Activated CD8-positive, alpha-beta T cell treated with anti-CD3 and anti-CD28 coated beads, Interleukin-2, amount 10 ng/mL, durations not matched to agents 7 days and 5 days (primary cell): Measurements from ENCODE around the gene RNU1-3. TPM values are rescaled to one million over a fixed set of nuclear protein-coding genes. Genes with fewer than 3 reads are reported as not detected.
"Not testable (repeated sequence)": the region's sequence is repeated elsewhere in the genome, so short reads cannot be mapped to it uniquely, and the experiment has no call there.

Source experiments
- ATAC-seq: fragments of 150-1000 bp; cut with Tn5 transposase; one replicate; pipeline ENCODE4 v1.10.0; 2021; ENCODE audit warnings: moderate library complexity
- CTCF ChIA-PET: fragments of 350-600 bp; sonication (Branson Sonifier 250); formaldehyde crosslinking; loops from one replicate; lab custom pipeline; 2021; ENCODE audit warnings: antibody characterized with exemption; lab: Charles Lee
- POLR2A ChIA-PET: fragments of 350-600 bp; sonication (Branson Sonifier 250); formaldehyde crosslinking; loops from one replicate; lab custom pipeline; 2021; ENCODE audit warnings: antibody characterized with exemption; lab: Charles Lee
- DNase-seq: peaks from one replicate; pipeline ENCODE4 v3.0.0-alpha.2; 2020
- H3K27ac Mint-ChIP-seq: one replicate; pipeline ENCODE4 v1.8.0; 2021; ENCODE audit warnings: mild to moderate bottlenecking, mixed read lengths
- H3K27me3 Mint-ChIP-seq: one replicate; pipeline ENCODE4 v1.8.0; 2021; ENCODE audit warnings: low read depth, mixed read lengths
- H3K36me3 Mint-ChIP-seq: one replicate; pipeline ENCODE4 v1.8.0; 2021; ENCODE audit warnings: low read depth, mixed read lengths
- H3K4me1 Mint-ChIP-seq: one replicate; pipeline ENCODE4 v1.8.0; 2021; ENCODE audit warnings: low read depth, mixed read lengths
- H3K4me3 Mint-ChIP-seq: one replicate; pipeline ENCODE4 v1.8.0; 2021; ENCODE audit warnings: mild to moderate bottlenecking, mixed read lengths
- H3K9me3 Mint-ChIP-seq: one replicate; pipeline ENCODE4 v1.8.0; 2022; ENCODE audit warnings: mixed read lengths; ENCODE audit not compliant: insufficient read depth
- total RNA-seq, 2 experiments: library from RNA; stranded (reverse); gene quantifications; one replicate each; pipeline ENCODE4 v1.2.3, GENCODE V29; 2021

The RNU1-3 gene
- total RNA-seq, 2 experiments from 2014 or later, result 1,730 to 2,232 TPM

DNA sequence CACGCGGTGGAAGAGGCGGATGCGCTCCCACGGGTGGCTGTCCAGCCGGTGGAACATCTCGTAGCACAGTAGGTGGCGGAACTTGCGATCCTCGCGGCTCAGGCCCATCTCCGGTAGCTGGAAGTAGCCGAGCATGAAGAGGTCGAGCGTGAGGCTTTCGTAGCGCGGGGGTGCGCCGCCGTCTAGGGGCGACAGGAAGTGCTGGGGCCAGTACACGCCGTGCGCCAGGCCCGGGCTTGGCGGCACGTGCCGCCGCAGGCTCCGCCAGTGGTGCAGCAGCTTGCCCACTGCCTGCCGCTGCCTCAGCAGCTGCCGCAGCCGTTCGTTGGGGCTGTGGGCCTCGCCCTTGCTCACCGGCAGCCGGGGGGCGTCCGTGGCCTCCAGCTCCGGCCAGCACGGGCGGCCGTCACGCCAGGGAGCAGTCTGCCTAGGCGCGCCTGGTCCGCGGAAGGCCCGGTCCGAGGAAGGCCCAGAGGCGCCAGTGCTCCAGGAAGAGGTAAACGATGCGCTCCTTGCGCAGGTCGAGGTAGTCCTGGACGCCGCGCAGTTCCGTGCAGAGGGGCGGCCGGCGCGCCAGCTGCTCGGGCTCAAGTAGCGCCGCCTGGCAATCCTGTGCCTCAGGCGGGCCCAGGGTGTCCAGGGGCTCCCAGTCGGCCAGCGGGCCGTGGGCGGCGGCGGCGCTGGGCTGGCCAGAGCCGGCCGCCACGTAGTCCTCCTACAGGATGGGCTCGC, 26.1 kb upstream of the RNU1-3 start:
- ATAC-seq, H3K9me3 Mint-ChIP-seq, DNase-seq, H3K4me3 Mint-ChIP-seq, H3K4me1 Mint-ChIP-seq, H3K36me3 Mint-ChIP-seq, H3K27me3 Mint-ChIP-seq, H3K27ac Mint-ChIP-seq: not testable (repeated sequence)
- POLR2A ChIA-PET, result interaction anchor here (0.8 kb wide), 1 partner anchor 14 kb away, joined by 3 read pairs; no protein-coding TSS in a partner anchor
- CTCF ChIA-PET, result interaction anchor here (0.6 to 1.0 kb wide), 2 partner anchors 9 to 12 kb away, joined by 3 read pairs; no protein-coding TSS in a partner anchor

- POLR2A ChIA-PET, H3K27me3 Mint-ChIP-seq, ATAC-seq, H3K9me3 Mint-ChIP-seq, H3K36me3 Mint-ChIP-seq, H3K4me1 Mint-ChIP-seq, H3K4me3 Mint-ChIP-seq, H3K27ac Mint-ChIP-seq, DNase-seq: not testable (repeated sequence)
- CTCF ChIA-PET, result interaction anchor here (1.0 kb wide), 1 partner anchor 10 kb away, joined by 3 read pairs; no protein-coding TSS in a partner anchor
These were observed 25.5 kb upstream of the RNU1-3 start for GRCh38 chr1:16692283-16692682.

GRCh38 chr1:16690971-16691682, 24.4 kb upstream of the RNU1-3 start:
- H3K4me3 Mint-ChIP-seq, DNase-seq, POLR2A ChIA-PET, CTCF ChIA-PET, H3K4me1 Mint-ChIP-seq, H3K9me3 Mint-ChIP-seq, H3K27me3 Mint-ChIP-seq, H3K27ac Mint-ChIP-seq, ATAC-seq, H3K36me3 Mint-ChIP-seq: not testable (repeated sequence)

GRCh38 chr1:16687132-16687800, 20.5 kb upstream of the RNU1-3 start:
- H3K27ac Mint-ChIP-seq, H3K4me1 Mint-ChIP-seq, CTCF ChIA-PET, H3K4me3 Mint-ChIP-seq, DNase-seq, ATAC-seq, H3K27me3 Mint-ChIP-seq, H3K36me3 Mint-ChIP-seq, H3K9me3 Mint-ChIP-seq, POLR2A ChIA-PET: not testable (repeated sequence)

DNA sequence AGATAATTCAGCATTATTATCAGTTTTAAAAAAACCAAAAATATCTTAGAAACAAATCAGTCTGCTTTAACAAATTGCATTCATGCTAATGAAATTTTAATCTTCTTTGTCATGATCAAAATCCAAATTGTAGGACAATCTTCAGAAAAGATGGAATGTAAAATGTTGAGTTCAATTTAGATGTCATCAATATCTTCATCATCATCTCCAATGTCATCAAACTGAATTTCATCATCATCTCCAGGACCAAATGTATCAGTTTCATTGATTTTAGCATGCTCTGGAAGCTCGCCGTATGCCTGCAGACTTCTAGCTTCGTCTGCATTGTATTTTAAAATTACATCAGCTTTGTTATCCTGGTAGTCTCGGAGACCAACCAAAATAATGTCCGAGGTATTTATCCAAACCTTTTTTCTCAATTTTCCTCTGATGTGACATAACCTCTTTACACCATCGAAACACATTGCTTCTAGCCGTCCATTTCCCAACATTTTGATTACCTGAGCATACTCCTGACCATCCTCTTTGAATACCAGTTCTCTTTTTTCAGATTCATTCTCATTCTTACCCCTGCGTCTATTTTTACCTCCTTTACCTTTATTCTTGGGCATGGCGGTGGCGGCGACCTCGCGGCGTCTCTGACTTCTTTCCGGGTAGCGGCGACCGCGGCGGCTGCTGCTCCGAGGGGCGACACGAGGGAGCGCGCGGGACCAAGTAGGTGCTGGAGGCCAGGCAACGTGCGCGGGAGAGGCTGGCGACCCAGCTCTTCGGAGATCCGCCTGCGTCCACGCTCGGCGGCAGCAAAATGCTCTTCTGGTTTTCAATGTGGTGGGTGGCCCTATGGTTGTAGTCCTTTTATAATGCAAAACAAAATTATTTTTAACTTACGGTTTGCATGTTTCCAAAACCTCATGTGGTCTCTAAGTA, 19.0 kb upstream of the RNU1-3 start:
- CTCF ChIA-PET, H3K36me3 Mint-ChIP-seq, H3K27ac Mint-ChIP-seq, DNase-seq, H3K4me1 Mint-ChIP-seq, H3K27me3 Mint-ChIP-seq, H3K9me3 Mint-ChIP-seq, H3K4me3 Mint-ChIP-seq: not testable (repeated sequence)
- peak; percentile 60 for ATAC-seq
- POLR2A ChIA-PET, result interaction anchor here (0.7 kb wide), 1 partner anchor 655 kb away, joined by 3 read pairs; no protein-coding TSS in a partner anchor

- peaks cover 12% of the 10 kb centered on the region for H3K27me3 Mint-ChIP-seq
- CTCF ChIA-PET, H3K36me3 Mint-ChIP-seq: not testable (repeated sequence)
These were observed 18.1 kb upstream of the RNU1-3 start for GRCh38 chr1:16684738-16685337.

GRCh38 chr1:16684152-16684551, 17.4 kb upstream of the RNU1-3 start:
- POLR2A ChIA-PET, H3K4me1 Mint-ChIP-seq, ATAC-seq, DNase-seq, H3K27ac Mint-ChIP-seq, CTCF ChIA-PET, H3K36me3 Mint-ChIP-seq, H3K9me3 Mint-ChIP-seq, H3K4me3 Mint-ChIP-seq: not testable (repeated sequence)
- peaks cover 15% of the 10 kb centered on the region for H3K27me3 Mint-ChIP-seq

More at GRCh38 chr1:16684738-16685337, 18.1 kb upstream of the RNU1-3 start:
- POLR2A ChIA-PET, ATAC-seq, H3K27ac Mint-ChIP-seq, H3K4me1 Mint-ChIP-seq, H3K4me3 Mint-ChIP-seq, DNase-seq, H3K9me3 Mint-ChIP-seq: not testable (repeated sequence)

DNA sequence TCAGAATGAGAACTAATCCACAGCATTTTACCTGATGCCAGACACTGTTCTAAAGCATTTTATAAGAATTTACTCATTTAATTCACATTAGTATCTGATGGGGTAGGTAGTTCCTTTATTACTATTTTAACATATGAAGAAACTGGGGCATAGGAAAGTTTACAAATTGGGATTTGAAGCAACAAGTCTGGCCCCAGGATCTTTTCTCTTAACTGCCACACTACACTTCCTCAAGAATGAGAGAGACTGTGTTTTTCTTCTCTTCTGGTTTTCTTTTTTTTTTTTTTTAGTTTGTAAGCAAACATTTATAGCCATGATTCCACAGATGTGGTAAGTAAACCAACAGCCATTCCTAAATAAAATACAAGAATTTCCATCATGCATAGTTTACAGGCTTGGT, 16.1 kb upstream of the RNU1-3 start:
- POLR2A ChIA-PET, CTCF ChIA-PET, H3K27ac Mint-ChIP-seq, DNase-seq, H3K4me3 Mint-ChIP-seq, H3K4me1 Mint-ChIP-seq, H3K36me3 Mint-ChIP-seq, H3K9me3 Mint-ChIP-seq, ATAC-seq: not testable (repeated sequence)
- H3K27me3 Mint-ChIP-seq, result peaks cover 28% of the 10 kb centered on the region

DNA sequence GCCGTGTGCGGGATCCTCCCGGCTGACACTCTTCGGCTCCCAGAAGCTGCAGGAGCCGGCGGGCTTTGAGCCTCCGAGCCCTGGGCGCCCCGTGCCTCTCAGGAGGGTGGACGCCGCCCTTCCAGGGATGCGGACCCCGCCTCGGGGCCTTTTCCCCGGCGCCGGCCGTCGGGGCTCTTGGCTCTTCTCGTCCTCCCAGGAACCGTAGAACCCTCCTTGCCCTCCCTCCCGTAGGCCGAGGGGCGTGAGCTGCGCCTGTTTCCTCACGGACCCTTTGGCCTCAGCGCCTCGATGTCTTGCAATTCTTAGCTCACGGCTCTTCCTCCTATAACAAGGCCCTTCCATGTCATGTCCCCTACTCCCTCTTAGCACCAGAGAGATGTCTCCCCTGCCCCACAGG, 13.6 kb upstream of the RNU1-3 start:
- peaks cover 20% of the 10 kb centered on the region for H3K4me1 Mint-ChIP-seq
- POLR2A ChIA-PET, H3K36me3 Mint-ChIP-seq, H3K4me3 Mint-ChIP-seq, H3K9me3 Mint-ChIP-seq, ATAC-seq, CTCF ChIA-PET, H3K27ac Mint-ChIP-seq, DNase-seq: not testable (repeated sequence)
- peaks cover 25% of the 10 kb centered on the region for H3K27me3 Mint-ChIP-seq

DNA sequence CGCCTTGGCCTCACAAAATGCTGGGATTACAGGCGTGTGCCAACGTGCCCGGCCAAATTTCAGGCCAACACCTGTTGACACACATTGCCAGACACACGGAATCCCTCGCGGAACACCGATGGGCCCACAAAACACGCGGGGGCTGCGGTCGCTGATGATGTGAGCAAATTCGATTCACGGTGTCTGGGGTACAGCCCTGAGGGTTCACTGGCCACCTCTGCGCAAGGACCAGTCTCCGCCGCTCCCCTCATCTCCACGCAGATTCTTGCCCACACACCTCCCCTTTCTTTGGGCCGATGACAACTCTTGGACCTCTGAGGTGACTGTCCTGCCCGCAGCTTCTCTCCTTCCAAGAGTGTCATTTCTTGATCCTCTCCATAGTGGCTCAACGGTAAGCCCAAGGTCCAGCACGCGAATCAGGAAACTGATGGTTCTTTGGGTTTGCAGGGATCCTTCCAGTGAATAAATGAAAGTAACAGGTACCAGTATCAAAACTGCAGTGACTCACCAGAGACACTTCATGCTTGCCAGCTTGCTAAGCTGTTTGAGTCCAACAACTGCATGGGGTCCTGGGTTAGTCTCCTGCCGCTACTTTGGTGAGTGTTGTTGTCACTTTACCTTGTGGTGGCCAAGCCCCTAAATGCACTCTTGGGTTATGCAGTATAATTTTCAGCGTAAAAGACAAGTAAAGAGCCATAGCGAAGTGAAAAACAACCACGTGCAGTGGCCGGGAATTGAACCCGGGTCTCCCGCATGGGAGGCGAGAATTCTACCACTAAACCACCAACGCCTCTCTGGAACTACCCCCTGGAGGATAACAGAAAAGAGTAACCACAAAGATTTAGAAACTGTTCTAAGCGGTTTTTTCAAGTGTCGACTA, 11.0 kb upstream of the RNU1-3 start:
- Mint-ChIP-seq H3K27me3 (peaks cover 27% of the 10 kb centered on the region), H3K4me3 (peak overlapping the region; percentile 2), H3K27ac (peak overlapping the region; percentile 35), H3K9me3 (no peaks in the 10 kb centered on the region), H3K36me3 (no peaks in the 10 kb centered on the region), H3K4me1 (peaks cover 20% of the 10 kb centered on the region)
- ChIA-PET POLR2A (interaction anchor here (0.9 kb wide), 1 partner anchor 36 kb away, joined by 3 read pairs; no protein-coding TSS in a partner anchor), CTCF (no interaction called here)
- DNase-seq (peak; percentile 60), ATAC-seq (peak; percentile 79)
